ENCODE data around the gene CTDNEP1.
A peak's percentile ranks its signal among the peaks of the same experiment; 100 is the strongest.
"Not testable (repeated sequence)": the region's sequence is repeated elsewhere in the genome, so short reads cannot be mapped to it uniquely, and the experiment has no call there.

CTDNEP1 gene

DNA sequence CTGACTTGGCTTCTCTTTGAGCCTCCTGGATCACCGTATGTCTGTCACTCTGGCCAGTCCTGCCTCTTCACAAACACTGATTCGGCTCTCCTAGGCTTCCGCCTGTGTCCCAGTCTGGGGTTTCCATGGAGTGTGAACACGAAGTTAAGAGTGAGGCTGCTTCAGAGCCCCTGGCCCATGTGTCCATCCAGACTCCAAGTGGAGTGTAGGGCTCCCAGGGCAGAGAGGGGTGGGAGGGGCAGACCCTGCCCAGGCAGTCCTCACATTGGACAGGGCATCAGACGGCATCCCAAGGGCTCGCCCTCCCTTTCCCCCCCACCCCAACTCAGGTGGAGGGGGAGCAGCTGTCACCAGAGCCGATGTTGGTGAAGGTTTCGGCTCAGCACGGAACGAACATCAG, 7.7 kb downstream of the CTDNEP1 start:
- not testable (repeated sequence) for DNase-seq

- no peak for DNase-seq
Observed at GRCh38 chr17:7243453-7243729, 8.1 kb downstream of the CTDNEP1 start.

DNA sequence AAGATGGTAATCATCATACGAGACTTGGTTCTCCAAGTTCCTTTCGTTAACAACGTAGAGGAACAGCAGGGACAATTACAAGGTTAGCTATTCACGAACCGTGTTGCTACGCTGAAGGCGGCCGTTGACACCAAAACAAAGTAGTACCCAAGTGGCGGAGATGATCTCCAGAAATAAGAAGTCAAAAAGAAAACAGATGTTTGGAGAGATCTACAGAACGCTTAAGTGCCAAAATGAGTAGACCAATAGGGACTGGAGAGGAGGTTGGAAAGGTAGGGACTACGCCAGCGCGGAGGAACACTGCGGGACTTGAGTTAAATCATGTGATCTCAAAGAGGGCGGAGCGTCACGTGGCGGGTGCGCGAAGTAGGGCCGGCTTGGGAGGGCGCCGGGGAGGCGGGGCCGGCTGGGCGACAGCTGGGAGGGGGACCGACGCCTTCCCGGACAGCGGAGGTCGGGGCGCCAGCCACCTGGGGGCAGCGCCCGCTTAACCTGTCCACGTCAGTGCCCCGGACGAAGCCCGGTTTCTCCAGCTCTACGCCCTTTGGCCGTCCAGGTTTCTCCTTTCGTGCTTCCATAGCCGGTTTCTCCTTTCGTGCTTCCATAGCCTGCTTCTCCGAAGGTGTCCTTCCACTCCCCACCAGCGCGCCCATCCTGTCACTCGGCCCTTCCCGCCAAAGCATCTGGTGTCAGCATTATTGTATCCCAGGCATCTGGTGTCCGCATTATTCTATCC, 8.6 kb downstream of the CTDNEP1 start:
- DNase-seq = peak; percentile 92

DNA sequence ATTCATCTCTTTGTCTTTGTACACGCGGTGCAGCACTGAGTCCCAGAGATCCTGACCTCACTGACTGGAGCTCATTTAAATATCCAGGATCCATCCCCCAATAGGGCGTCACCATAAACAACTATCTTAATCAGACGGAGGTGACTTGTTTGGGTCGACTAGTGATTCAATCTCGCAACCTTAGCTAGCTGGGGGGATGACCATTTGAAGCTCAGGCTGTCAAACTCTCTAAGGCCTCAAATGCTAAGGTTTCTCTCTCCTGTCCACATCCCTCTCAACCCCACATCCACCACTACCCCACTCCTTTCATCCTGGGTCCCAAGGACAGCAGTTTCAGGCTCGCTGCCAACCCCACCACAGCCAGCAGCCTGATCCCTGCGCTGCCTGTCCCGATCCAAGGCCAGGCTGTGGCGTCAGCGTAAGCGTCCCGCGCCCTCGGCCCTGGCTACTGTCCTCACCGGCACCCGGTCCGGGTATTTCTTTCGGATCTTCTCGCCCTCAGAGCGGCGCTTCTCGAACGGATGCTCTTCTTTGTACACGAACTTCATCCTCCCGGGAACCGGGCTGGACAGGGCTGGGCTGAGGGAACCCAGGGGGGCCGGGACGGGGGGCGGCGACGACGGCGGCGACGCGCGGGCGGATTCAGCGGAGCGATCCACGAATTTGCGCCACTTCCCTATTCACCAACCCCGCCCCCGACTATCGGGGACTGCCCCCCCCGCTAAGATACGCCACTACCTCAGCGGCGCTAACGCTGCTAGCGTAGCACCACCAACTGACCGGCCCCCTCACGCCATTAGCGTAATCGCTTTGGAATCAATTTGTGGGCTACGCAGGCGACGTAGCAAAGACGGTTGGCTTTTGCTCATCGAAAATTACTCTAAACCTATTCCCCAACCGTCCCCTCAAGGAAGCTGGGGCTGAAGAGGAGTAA, 9.5 kb downstream of the CTDNEP1 start, which contains the start of gene GABARAP:
Gene GABARAP (minus strand): TSS at position 667 of the 934 bp plus-strand sequence. CDS start 119 bp downstream, at position 548.
- peak; percentile 93 for DNase-seq

DNA sequence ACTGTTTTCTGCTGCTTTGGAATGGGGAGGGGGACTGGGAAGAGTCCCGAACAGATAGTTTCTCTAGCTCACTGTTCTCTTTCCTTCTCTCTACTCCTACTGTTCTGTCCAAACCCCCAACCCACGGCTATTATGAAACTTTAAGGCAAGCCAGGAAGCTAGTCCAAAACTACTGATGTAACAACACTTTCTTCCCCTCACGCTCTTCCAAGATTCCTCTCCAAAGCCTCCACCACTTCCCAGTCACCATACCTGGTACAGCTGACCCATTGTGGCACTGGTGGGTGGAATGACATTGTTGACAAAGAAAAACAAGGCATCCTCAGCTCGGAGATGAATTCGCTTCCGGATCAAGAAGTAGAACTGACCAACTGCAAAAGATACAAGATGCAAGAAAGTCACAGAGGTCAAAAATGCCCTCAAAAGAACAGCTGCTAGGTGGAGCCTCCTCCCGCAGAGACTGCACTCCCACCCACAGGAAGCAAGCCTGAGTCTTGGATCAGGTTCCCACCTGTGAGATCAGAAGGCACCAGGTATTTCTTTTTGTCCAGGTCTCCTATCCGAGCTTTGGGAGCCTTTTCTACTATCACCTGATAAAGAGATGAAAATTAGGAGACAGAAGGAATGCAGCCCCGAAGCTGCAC, 10.3 kb downstream of the CTDNEP1 start:
- no peak for DNase-seq

DNA sequence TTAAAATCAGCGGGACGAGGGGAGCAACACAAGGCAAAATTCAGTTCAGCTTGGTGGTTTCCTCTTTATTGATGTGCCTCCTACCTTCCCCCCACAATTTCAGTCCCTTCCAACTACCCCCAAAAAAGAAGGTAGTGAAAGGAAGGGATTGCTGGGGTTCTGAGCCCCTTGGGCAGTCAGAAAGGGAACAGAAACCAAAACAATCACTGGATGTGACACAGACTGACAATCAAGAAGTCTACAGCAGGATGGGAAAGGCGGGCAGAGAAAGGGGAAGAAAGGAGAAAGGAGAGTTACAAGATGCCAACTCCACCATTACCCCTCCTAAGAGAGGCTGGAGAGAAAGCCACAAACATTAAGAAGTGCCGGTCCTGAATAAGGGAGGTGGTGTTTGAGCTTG, 11.2 kb downstream of the CTDNEP1 start:
- no peak for DNase-seq

DNA sequence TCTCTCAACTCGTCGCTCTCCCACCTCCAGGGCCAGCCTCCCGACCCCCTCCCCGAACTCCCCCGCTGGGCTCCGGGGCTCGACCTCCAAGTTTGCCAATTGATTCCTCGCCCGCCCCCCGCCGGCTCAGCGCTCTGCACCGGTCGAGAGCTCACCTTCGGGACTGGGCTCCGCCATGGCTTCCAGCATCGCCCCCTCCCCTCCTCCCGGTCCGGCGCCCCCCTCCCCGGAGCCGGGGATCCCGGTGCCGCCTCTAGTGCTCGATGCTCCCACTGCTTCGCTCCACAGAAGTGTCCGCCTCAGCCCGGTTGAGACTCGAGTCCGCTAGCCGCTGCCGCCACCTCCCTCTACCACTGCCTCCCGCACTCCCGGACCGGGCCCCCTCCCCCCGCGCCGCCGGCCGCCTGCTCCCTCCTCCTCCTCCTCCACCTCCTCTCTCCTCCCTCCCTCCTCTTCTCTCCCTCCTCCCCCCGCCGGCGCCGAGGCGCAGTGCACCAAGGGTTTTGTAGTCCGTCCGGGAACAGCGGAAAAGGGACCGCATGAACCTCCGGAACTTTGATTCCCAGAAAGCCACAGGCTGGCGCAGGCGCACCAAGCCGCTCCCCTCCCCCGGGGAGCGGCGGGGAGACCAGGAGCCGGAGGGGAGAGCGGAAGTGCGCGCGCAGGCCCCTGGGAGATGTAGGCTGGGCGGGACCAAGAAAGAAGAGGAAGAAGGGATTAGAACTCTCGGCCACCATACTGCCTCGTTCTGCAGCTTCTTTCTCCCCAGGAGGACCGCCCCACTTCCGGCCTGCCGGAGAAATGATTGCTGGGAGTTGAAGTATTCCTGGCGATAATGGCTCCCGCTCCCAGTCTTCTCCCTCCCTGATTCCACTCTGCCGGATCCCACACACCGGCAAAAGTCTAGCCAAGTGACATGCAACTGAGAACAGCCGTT, 12.2 kb downstream of the CTDNEP1 start, which contains the start of gene PHF23:
Gene PHF23 (minus strand): TSS at position 367 of the 937 bp plus-strand sequence. CDS start 178 bp downstream, at position 189.
- peak; percentile 94 for DNase-seq

DNA sequence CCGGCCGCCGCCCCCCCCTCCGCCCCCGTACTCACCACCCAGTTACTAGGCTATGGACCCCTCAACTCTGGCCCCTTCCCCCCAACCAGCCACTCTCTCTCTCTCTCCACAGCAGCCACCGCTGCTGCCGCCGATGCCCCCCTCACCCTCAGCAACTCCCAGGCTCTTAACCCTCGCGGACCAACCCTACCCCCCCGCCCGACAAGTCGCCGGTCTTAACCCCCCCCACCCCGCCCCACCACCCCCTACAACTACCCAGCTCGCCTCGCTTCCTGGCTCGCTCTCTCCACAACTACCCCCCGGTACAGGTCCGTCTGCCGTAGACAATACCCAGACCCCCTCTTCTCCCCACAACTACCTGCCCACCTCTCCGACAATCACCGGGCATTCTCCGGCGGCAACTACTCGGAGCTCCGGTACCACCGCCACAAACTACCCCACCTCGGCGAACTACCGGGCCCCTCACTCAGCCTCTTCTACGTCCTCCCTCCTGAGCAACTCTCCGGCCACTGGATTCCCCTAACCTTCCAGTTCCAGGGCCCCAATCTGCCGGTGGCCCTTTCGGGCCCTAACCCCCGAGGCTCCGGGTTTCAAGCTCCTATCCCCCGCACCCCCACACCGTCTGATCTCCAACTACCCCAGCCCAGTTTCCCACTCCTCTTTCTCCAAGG, 13.0 kb downstream of the CTDNEP1 start:
- no peak for DNase-seq

DNA sequence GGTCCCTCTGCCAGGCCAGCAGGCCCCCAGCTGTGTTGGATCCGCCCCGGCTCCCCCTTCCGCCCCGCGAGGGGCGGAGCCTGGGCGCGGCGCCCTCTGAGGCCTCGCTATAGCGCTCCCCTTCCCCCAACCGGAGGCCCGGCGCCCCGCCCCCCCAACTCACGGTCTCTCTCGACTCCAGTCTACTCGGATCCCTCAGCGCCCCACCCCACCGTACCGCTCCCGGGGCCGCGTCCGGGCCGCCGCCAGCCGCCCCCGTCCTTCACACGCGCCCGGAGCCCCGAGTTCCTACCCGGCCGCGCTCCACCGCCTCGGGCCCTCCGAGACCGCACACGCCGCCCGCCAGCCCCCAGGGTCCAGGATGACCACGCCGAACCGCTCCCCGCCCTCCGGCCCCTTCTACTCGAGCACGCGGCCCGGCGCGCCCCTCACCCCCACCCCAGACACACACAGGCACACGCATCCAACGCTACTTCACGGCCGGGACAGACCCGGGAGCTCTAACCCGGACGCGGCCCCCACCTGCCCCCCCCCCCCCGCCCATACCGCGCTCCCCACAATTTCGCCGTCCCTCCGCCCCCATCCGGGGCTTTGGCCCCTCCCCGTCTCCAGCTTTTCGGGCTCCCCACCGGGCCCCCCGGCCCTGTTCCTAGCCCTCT, 13.6 kb downstream of the CTDNEP1 start:
- peak; percentile 73 for DNase-seq

- DNase-seq = no peak
Observed at GRCh38 chr17:7237266-7237760, 14.2 kb downstream of the CTDNEP1 start.

- no peak for DNase-seq
Observed at GRCh38 chr17:7236808-7237207, 14.7 kb downstream of the CTDNEP1 start.

GRCh38 chr17:7235693-7236665, 15.6 kb downstream of the CTDNEP1 start:
- no peak for DNase-seq

- DNase-seq = peak; percentile 93
Observed at GRCh38 chr17:7234083-7234951, 17.2 kb downstream of the CTDNEP1 start, which contains the start of gene DVL2. DVL2 (minus strand) TSS chr17:7234517; CDS start chr17:7234262, 255 bp downstream.

- DNase-seq = no peak
Observed at GRCh38 chr17:7233701-7234082, 17.8 kb downstream of the CTDNEP1 start.

DNA sequence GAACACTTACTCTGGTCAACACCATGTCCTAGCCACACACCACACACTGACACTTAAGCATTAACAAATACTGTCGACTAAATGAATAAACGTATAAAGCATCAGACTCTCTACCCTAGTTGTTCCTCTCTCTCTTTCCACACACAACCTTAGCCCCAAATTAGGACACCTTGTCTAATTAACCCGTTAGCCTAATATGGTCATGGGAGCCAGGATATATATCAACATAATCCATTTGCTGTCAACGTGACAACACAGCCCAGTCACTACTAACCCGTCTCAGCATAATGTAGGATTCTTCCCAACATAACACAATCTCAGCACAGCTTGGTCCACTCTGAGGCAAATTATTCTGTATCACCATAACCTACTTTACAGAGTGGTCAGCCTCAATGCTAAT, 19.4 kb downstream of the CTDNEP1 start:
- no peak for DNase-seq

GRCh38 chr17:7229504-7229903, 22.0 kb downstream of the CTDNEP1 start:
- no peak for DNase-seq

- DNase-seq = no peak
Observed at GRCh38 chr17:7228920-7229319, 22.6 kb downstream of the CTDNEP1 start.
